MM.1S (cell line): ENCODE results near the gene GTF2IRD1.

Experiments
- DNase-seq: peaks from one replicate; pipeline ENCODE4 v3.0.0-alpha.2; 2015
- H2AFZ ChIP-seq: fragments of 300-600 bp; sonication (generic); 2 replicates; pipeline ENCODE4 v1.6.0; 2016; ENCODE audit warnings: antibody characterized with exemption, low read length
- H3F3A ChIP-seq: fragments of 300-600 bp; sonication (generic); 2 replicates; pipeline ENCODE4 v1.6.1; 2016; ENCODE audit warnings: mild to moderate bottlenecking, antibody characterized with exemption, low read length, moderate library complexity, mixed read lengths; ENCODE audit not compliant: insufficient read depth
- H3K27ac ChIP-seq: fragments of 300-600 bp; sonication (generic); 2 replicates; pipeline ENCODE4 v1.5.1; 2016; ENCODE audit warnings: mild to moderate bottlenecking, low read length
- H3K27me3 ChIP-seq: fragments of 300-600 bp; sonication (generic); replicated peaks from 2 replicates; pipeline ENCODE4 v1.6.0; 2016; ENCODE audit warnings: low read length; ENCODE audit not compliant: insufficient read depth
- H3K36me3 ChIP-seq: fragments of 300-600 bp; sonication (generic); replicated peaks from 2 replicates; pipeline ENCODE4 v1.6.1; 2016; ENCODE audit warnings: mild to moderate bottlenecking, low read length, mixed read lengths; ENCODE audit not compliant: insufficient read depth
- H3K4me1 ChIP-seq: fragments of 300-600 bp; sonication (generic); 2 replicates; pipeline ENCODE4 v1.6.1; 2016; ENCODE audit warnings: low read length, mixed read lengths
- H3K4me2 ChIP-seq: fragments of 300-600 bp; sonication (generic); 2 replicates; pipeline ENCODE4 v1.6.0; 2016; ENCODE audit warnings: low read depth, low read length
- H3K4me3 ChIP-seq: fragments of 300-600 bp; sonication (generic); 2 replicates; pipeline ENCODE4 v1.5.1; 2016; ENCODE audit warnings: low read length, mixed read lengths
- H3K79me2 ChIP-seq: fragments of 300-600 bp; sonication (generic); 2 replicates; pipeline ENCODE4 v1.6.1; 2016; ENCODE audit warnings: mixed run types, low read length, mixed read lengths
- H3K9ac ChIP-seq: fragments of 300-600 bp; sonication (generic); 2 replicates; pipeline ENCODE4 v1.6.1; 2016; ENCODE audit warnings: low read length, mixed read lengths
- H3K9me2 ChIP-seq: fragments of 300-600 bp; sonication (generic); replicated peaks from 2 replicates; pipeline ENCODE4 v1.6.1; 2016; ENCODE audit warnings: mild to moderate bottlenecking, low read length, mixed read lengths; ENCODE audit not compliant: insufficient read depth
- H3K9me3 ChIP-seq: fragments of 300-600 bp; sonication (generic); replicated peaks from 2 replicates; pipeline ENCODE4 v1.6.1; 2016; ENCODE audit warnings: mild to moderate bottlenecking, low read length, mixed read lengths; ENCODE audit not compliant: insufficient read depth
- H4K20me1 ChIP-seq: fragments of 300-600 bp; sonication (generic); 2 replicates; pipeline ENCODE4 v1.6.1; 2016; ENCODE audit warnings: mild to moderate bottlenecking, low read length, moderate library complexity, mixed read lengths; ENCODE audit not compliant: insufficient read depth
- EZH2 ChIP-seq: fragments of 300-600 bp; sonication (generic); optimal IDR thresholded peaks from 2 replicates; pipeline ENCODE3; 2017; ENCODE audit warnings: low read depth, mild to moderate bottlenecking, antibody characterized with exemption, low read length, mixed read lengths
- EZH2phosphoT487 ChIP-seq: fragments of 300-600 bp; sonication (generic); IDR thresholded peaks from 2 replicates; pipeline ENCODE4 v1.6.1; 2018; ENCODE audit warnings: antibody characterized with exemption, low read length
- TF ChIP-seq, protein P1 (sequence below): fragments of 300-600 bp; sonication (generic); IDR thresholded peaks from 2 replicates; pipeline ENCODE4 v1.5.1; 2016; ENCODE audit warnings: antibody characterized with exemption, low read length, mixed read lengths

The GTF2IRD1 gene

GRCh38 chr7:74522281-74522905 lies 68.7 kb downstream of the GTF2IRD1 start:
- no peak overlapping the region for H3K4me2 ChIP-seq
- no peaks in the 10 kb centered on the region for H3K27me3 ChIP-seq
- no peaks in the 10 kb centered on the region; the same call in 1 of the 2 replicates for H3K36me3 ChIP-seq
- no peaks in the 10 kb centered on the region for H3F3A ChIP-seq
- H3K9ac ChIP-seq: no peak overlapping the region
- H3K9me2 ChIP-seq: no peaks in the 10 kb centered on the region
- H3K9me3 ChIP-seq: no peaks in the 10 kb centered on the region
- no peak overlapping the region for H2AFZ ChIP-seq
- no peak overlapping the region for H3K4me3 ChIP-seq
- no peak overlapping the region for H3K27ac ChIP-seq
- TF ChIP-seq, protein P1, sequence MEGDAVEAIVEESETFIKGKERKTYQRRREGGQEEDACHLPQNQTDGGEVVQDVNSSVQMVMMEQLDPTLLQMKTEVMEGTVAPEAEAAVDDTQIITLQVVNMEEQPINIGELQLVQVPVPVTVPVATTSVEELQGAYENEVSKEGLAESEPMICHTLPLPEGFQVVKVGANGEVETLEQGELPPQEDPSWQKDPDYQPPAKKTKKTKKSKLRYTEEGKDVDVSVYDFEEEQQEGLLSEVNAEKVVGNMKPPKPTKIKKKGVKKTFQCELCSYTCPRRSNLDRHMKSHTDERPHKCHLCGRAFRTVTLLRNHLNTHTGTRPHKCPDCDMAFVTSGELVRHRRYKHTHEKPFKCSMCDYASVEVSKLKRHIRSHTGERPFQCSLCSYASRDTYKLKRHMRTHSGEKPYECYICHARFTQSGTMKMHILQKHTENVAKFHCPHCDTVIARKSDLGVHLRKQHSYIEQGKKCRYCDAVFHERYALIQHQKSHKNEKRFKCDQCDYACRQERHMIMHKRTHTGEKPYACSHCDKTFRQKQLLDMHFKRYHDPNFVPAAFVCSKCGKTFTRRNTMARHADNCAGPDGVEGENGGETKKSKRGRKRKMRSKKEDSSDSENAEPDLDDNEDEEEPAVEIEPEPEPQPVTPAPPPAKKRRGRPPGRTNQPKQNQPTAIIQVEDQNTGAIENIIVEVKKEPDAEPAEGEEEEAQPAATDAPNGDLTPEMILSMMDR: no peak
- TF ChIP-seq EZH2phosphoT487 (no peak), EZH2 (no peak)
- H4K20me1 ChIP-seq: no peaks in the 10 kb centered on the region
- no peak for DNase-seq
- H3K79me2 ChIP-seq: no peaks in the 10 kb centered on the region
- peaks cover 14% of the 10 kb centered on the region for H3K4me1 ChIP-seq

DNA sequence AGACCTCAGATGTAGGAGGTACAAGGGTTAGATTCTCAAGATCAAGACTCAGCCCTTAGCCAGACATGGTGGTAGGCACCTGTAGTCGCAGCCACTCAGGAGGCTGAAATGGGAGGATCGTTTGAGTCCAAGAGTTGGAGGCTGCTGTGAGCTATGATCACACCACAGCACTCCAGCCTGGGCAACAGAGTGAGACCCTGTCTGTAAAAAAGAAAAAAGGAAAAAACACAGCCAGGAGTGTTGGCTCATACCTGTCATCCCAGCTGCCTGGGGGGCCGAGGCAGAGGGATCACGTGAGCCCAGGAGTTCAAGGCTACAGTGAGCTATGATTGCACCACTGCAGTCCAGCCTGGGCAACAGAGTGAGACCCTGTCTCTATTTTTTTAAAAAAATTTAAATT lies 69.3 kb downstream of the GTF2IRD1 start:
- H4K20me1 ChIP-seq: no peaks in the 10 kb centered on the region
- H3K9me3 ChIP-seq: no peaks in the 10 kb centered on the region
- no peak overlapping the region for H3K27ac ChIP-seq

GRCh38 chr7:74525140-74525539 lies 71.4 kb downstream of the GTF2IRD1 start:
- Histone ChIP-seq H3K4me1 (peaks cover 14% of the 10 kb centered on the region), H3K27ac (no peak overlapping the region), H3K79me2 (no peaks in the 10 kb centered on the region), H3K4me3 (no peak overlapping the region), H3F3A (no peaks in the 10 kb centered on the region), H3K4me2 (no peak overlapping the region), H3K27me3 (no peaks in the 10 kb centered on the region), H3K9ac (no peak overlapping the region), H3K36me3 (no peaks in the 10 kb centered on the region), H4K20me1 (no peaks in the 10 kb centered on the region), H2AFZ (no peak overlapping the region), H3K9me2 (no peaks in the 10 kb centered on the region), H3K9me3 (no peaks in the 10 kb centered on the region)
- TF ChIP-seq, protein P1: no peak
- TF ChIP-seq EZH2phosphoT487: no peak
- DNase-seq: no peak

More for the DNA sequence above, 69.3 kb downstream of the GTF2IRD1 start:
- TF ChIP-seq EZH2 (no peak), EZH2phosphoT487 (no peak)
- TF ChIP-seq, protein P1: no peak
- Histone ChIP-seq H3K4me1 (peaks cover 14% of the 10 kb centered on the region), H3K36me3 (no peaks in the 10 kb centered on the region; the same call in 1 of the 2 replicates), H3K4me3 (no peak overlapping the region), H2AFZ (no peak overlapping the region), H3K9ac (no peak overlapping the region), H3K4me2 (no peak overlapping the region), H3K79me2 (no peaks in the 10 kb centered on the region), H3K9me2 (no peaks in the 10 kb centered on the region), H3F3A (no peaks in the 10 kb centered on the region), H3K27me3 (no peaks in the 10 kb centered on the region)
- DNase-seq: no peak
